Stimulated activated CD4-positive, alpha-beta T cell treated with anti-CD3 and anti-CD28 coated beads, Interleukin-4, amount 100 ng/mL, for 4 hours (primary cell): Measurements from ENCODE around the gene AKAP13.
"Not testable (repeated sequence)": the region's sequence is repeated elsewhere in the genome, so short reads cannot be mapped to it uniquely, and the experiment has no call there.

Source experiments
- DNase-seq, 2 experiments: peaks; one replicate each; pipeline ENCODE4 v3.0.0-alpha.2; 2020

AKAP13 gene

DNA sequence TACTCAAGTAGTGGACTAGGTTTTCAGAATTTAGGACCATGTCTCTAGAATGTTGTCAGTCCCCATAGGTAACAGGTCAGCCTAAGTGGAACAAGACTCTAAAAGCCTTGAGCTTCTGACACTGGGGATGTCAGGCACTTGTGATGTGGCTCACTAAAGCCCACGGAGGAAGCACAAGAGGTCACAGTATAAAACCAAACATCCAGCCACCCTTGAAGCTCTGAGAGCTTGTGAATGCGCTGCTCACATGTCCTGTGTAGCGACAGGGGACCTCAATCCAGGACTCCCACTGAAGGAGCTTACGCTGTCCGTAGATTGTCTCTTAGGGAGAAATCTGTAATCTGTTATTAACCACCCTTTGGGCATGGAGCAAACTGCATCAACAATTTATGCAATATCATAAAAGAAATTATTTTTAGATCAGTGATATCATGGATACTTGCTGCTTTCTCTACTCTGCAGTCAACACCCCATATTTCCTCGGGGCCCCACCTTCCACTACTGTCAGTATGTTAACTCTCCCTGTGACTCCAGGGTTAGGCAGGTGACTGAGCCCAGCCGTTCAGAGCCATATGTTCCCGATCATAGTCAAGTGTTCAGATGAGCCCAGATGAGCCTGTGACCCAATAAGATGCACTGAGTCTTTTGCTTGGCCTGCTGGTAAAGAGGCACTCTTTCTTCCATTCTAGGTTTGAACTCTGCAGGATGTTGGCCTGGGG, 32.2 kb upstream of the AKAP13 start:
- not testable (repeated sequence) for DNase-seq

- DNase-seq: not testable (repeated sequence)
These were observed 31.3 kb upstream of the AKAP13 start for GRCh38 chr15:85349062-85349461.

DNA sequence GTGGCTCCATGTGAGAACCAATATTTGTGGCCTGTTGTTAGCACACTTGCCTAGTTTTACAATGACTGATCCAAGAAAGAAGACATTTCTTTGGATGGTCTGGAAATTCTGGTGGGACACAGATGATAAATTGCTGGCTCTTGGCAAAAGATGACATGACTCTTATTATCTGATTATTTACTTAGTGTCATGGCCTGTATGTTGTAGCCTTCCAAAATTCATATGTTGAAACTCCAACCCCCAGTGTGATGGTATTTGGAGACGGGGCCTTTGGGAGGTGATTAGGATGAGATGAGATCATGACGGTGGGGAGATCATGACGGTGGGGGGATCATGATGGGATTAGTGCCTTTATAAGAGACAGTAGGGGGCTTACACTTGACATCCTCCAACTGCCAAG, 30.0 kb upstream of the AKAP13 start:
- DNase-seq: no peak

DNA sequence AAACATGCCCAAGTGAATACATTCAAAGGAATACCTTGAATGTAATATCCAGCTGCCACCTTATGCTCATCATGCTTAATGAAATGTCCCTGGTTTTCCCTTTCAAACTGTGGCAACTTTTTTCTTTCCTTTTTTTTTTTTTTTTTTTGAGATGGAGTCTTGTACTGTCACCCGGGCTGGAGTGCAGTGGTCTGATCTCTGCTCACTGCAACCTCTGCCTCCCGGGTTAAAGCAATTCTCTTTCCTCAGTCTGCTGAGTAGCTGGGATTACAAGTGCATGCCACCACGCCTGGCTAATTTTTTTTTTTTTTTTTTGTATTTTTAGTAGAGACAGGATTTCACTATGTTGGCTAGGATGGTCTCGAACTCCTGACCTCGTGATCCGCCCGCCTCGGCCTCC, 28.9 kb upstream of the AKAP13 start:
- DNase-seq: not testable (repeated sequence)

GRCh38 chr15:85351965-85352364, 28.4 kb upstream of the AKAP13 start:
- DNase-seq: no peak

DNA sequence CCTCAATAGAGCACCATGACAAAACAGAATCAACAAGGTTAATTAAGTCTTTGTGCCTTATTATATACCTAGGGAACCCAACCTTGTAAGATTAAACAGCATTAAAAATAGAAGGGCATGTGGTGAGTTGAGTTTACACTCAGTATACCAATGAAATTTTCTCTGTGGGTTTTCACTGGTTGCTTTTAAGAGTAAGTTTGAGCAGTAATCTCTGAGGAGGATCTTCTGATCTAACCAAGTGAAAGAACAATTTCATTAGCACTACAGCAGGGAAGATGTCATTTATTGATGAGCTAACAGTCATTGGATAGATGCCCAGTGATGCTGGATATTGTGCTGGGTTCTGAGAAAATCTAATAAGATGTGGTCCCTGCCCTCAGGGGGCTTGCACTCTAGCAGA, 26.9 kb upstream of the AKAP13 start:
- DNase-seq: no peak

DNA sequence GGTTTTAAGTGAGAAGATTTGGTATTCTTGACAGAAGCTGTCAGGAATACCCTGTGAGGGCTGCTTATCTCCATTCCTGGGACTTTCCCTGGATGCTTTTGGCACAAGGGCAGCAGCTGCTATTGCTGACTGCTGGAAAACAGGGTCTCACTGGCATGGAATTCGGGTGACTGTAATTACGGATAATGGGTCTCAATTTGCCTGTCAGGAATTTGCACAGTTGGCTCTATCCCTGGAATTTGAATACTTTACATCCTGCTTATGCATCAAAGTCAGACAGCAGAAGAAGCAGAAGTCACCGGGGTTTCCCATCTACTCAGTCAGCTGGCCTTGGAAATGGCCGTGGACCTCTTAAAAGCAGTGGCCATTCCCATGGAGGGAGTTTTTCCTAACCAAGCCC, 25.9 kb upstream of the AKAP13 start:
- DNase-seq: no peak

DNA sequence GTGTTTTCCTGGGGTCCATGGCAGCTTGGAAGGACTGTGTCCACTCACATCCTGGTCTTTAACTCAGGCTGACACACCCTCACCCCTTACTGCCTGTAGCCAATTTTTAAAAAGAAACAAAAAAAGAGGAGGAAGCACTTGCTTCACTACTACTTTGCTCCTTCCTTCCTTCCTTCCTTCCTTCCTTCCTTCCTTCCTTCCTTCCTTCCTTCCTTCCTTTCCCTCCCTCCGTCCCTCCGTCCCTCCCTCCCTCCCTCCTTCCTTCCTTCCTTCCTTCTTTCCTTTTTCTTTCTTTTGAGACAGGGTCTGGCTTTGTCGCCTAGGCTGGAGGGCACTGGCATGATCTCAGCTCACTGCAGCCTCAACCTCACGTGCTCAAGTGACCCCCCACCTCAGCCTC, 25.5 kb upstream of the AKAP13 start:
- DNase-seq: no peak

DNA sequence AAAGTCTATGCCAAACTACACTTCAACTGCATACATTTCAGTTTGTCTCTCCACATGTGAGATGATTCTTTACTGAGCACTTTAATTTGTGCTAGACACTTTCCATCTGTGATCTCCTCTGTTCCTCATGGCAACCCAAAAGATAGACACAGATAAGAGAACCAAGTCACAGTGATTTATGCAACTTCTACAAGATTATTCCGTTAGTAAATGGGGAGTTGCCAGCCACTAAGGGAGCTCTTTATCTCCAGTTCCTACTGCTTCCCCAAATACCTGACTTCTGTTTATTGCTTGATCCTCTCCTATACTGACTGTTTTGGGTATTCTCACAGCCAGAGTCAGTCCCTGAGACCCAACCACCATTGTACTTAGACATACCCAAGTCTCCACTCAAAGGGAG, 24.1 kb upstream of the AKAP13 start:
- DNase-seq: no peak

GRCh38 chr15:85361323-85361722, 19.1 kb upstream of the AKAP13 start:
- no peak for DNase-seq

- no peak for DNase-seq
These were observed 17.8 kb upstream of the AKAP13 start for GRCh38 chr15:85362436-85363081.

DNA sequence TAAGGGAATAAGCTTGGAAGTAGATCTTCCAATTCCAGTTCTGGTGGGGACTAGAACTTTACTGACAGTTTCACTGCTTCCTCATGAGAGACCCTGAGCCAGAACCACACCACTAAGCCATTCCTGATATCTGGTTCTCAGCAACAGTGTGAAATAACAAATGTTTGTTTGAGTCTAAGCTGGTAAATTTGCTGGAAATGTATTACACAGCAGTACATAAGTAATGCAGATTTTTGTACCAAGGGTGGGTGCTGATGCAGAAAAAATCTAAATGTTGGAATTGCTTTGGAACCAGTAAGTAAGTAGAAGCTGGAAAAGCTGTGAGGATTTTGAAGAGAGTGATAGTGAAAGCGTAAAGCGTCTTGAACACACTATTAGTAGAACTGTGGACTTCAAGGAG, 14.4 kb upstream of the AKAP13 start:
- DNase-seq: no peak

GRCh38 chr15:85367741-85368140, 12.7 kb upstream of the AKAP13 start:
- DNase-seq: no peak

DNA sequence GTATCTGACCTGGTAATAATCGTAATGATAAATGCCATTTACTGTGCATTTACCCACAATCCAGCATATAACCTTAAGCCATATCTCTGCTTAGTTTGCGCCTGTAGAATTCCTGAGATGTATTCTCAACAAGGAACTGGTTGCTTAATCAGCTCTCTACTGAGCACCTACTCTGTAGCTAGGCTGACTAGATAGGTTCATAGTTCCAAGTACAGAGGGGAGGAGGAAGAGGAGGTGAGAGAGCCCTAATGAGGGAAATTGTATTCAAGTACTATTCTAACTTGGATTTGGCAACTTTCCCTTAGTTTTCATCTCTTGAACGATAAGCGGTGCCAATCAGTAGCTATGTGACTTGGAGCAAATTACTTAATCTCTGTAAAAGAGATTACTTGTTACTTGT, 5.6 kb upstream of the AKAP13 start:
- DNase-seq: no peak

DNA sequence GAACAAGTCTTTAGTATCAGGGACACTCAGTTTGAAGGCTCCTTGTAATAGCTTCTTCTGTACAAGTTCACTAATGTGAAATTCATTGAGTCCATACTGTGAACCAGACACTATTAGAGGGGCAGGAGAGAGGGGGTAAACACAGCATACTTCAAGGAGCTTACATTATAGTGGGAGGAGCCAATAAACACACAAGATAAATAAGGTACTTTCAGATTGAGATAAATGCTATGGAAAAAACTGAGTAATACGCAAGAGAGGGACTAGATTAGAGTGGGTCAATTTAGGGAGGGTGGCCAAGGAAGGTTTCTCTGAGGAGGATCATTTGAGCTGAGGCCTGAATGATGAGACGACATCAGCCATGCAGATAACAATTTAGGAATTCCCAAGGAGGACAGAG, 3.1 kb upstream of the AKAP13 start:
- no peak for DNase-seq

DNA sequence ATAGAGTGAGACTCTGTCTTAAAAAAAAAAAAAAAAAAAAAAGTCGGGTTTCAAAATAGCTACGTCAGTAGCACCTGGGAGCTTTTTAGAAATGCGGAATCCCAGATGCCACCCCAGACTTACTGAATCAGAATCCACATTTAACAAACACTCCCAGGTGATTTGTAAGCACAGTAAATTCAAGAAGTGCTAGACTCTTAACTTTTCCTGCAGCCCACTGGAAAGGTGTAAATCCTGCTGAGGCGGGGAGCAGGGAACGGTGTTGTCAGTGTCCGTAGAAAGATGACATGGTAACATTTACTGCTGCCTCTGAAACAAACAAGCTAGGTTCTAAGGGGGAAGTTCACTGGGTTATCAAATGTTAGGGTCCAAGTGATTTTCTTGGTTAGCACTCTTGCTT, 2.4 kb upstream of the AKAP13 start:
- DNase-seq: no peak

- peak; percentile 7 to 16 for DNase-seq
These were observed 836 bp upstream of the AKAP13 start for GRCh38 chr15:85379403-85380131.

DNA sequence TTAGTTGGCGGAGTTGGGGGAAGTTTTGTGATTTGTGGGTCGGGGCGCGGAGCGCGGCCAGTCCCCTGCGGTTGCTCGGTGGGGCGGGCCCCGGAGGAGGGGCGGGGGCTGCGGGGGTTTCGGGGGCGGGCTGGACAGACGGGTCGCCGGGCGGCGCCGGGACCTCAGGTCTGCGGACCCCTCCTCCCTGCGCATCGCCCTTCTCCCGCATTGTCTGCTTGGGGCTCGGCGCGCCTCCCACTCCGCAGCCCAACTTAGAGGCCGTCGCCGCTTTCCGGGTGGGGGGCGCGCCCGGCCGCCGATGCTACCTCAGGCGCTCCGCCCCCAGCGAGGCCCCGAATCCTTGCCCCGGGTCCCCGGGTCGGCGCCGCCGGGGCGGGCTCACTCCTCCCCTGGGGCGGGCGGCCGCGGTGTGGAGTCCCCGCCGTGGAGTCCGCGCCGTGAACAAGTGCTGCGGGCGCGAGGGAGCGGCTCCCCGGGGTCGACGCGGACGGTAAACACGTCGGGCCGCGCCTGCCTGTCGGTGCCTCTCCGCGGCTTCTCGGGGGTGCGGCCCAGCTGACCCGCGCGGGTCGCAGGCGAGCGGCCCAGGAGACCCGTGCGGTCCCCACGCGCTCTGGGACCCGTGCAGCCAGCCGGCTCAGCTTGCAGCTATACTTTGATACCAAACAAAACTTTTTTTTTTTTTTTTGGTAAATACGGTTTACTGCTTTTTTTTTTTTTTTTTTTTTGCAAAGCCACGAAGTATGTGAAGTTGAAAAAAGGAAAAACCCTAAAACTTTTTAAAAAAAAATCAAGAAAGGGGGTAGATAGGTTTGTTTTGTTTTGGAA, 624 bp downstream of the AKAP13 start:
- DNase-seq: peak; percentile 46 to 55

DNA sequence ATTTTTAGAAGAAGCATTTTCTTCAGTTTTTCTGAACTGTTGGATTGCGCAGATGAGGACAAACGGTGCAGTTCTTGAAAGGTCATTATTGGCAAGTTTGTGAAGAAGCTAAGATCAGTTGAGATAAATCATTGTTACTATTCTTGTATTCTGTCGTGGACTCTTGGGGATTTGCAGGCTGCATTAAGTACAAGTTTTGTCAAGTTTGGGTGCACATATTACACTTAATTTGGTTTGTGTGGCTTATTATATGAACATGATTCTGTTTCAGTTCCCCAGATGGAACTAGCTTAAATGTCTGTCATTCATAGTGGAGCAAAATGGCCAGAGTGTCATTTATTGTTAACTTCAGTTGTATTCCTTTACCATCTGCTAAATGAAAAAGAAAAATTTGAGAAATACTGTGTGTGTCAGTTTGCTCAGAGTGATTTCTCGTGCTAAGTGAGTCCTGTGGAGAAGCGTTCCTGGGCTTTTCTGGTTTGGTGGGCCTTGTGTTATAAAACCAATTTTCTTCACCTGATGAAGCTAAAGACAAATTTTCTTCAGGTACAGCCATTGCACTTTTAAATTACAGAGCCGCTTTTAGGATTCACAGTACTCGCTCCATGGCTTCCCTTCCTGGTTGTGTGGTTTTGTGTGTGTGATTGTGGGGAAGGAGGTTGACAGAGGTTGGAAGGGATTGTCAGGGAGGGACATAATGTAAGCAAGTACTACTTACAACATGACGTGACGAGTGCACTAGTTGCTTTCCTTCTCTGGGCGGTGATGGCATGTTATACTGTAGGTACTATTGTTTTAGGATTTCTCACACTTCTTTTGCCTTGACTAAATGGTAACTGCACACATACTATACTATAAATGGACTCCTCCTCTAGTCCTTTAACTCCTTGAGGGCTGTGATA, 1.7 kb downstream of the AKAP13 start:
- DNase-seq: no peak

DNA sequence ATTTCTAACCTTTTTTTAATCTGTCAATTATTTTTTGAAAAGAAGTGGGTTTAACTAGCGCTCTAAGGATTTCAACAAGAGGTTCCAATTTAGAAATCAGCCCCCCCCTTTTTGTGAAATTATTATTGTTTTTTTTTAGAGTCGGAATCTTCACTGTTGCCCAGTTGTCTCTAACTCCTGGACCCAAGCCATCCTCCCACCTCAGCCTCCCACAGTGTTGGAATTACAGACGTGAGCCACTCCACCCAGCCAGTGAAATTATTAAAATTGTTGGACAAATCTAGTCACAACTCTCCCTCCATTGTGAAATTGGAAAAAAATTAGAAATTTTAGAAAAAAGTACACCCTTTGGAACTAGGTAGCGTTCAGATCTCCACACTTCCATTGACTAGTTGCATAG, 2.5 kb downstream of the AKAP13 start:
- no peak for DNase-seq

GRCh38 chr15:85383470-85384148, 3.2 kb downstream of the AKAP13 start:
- DNase-seq: no peak

- no peak for DNase-seq
These were observed 5.9 kb downstream of the AKAP13 start for GRCh38 chr15:85386261-85386660.
